HG02623 (cell line): Measurements from ENCODE around the gene ARMH3.
A peak's percentile ranks its signal among the peaks of the same experiment; 100 is the strongest.

Experiments used
- ATAC-seq: cut with Tn5 transposase; IDR thresholded peaks from one replicate; pipeline ENCODE4 v1.9.1; 2021; ENCODE audit warnings: moderate library complexity; ENCODE audit not compliant: unreplicated experiment

Gene ARMH3

GRCh38 chr10:101901340-101901739 lies 154.6 kb downstream of the ARMH3 start:
- ATAC-seq = peak; percentile 61

- ATAC-seq = no peak
These were observed 158.3 kb downstream of the ARMH3 start for GRCh38 chr10:101897633-101898032.

- ATAC-seq = no peak
These were observed 159.6 kb downstream of the ARMH3 start for GRCh38 chr10:101896225-101896877.

- ATAC-seq = no peak
These were observed 160.2 kb downstream of the ARMH3 start for GRCh38 chr10:101895781-101896180.

GRCh38 chr10:101894742-101895141 lies 161.2 kb downstream of the ARMH3 start:
- no peak for ATAC-seq

GRCh38 chr10:101894266-101894665 lies 161.7 kb downstream of the ARMH3 start:
- no peak for ATAC-seq

- ATAC-seq = no peak
These were observed 162.4 kb downstream of the ARMH3 start for GRCh38 chr10:101893510-101894120.

- ATAC-seq = no peak
These were observed 163.1 kb downstream of the ARMH3 start for GRCh38 chr10:101892782-101893391.

GRCh38 chr10:101889256-101890210 lies 166.4 kb downstream of the ARMH3 start:
- ATAC-seq = no peak

- ATAC-seq = no peak
These were observed 167.6 kb downstream of the ARMH3 start for GRCh38 chr10:101888251-101888949.

- no peak for ATAC-seq
These were observed 168.2 kb downstream of the ARMH3 start for GRCh38 chr10:101887775-101888174.

GRCh38 chr10:101886521-101887312 lies 169.3 kb downstream of the ARMH3 start:
- no peak for ATAC-seq

- ATAC-seq = no peak
These were observed 174.8 kb downstream of the ARMH3 start for GRCh38 chr10:101881036-101881774.

GRCh38 chr10:101880232-101880573 lies 175.8 kb downstream of the ARMH3 start:
- no peak for ATAC-seq

- no peak for ATAC-seq
These were observed 176.3 kb downstream of the ARMH3 start for GRCh38 chr10:101879456-101880231.

- ATAC-seq = no peak
These were observed 177.1 kb downstream of the ARMH3 start for GRCh38 chr10:101878869-101879268.

GRCh38 chr10:101875068-101875688 lies 180.8 kb downstream of the ARMH3 start:
- ATAC-seq = no peak

- no peak for ATAC-seq
These were observed 181.7 kb downstream of the ARMH3 start for GRCh38 chr10:101874252-101874651.
